ENCODE measurements around the gene DIP2B. TPM values are rescaled to one million over a fixed set of nuclear protein-coding genes. Genes with fewer than 3 reads are reported as not detected.

DIP2B gene
- polyA plus RNA-seq, 3 donors, result 3.5 to 12.3 (median 6.5) TPM

DNA sequence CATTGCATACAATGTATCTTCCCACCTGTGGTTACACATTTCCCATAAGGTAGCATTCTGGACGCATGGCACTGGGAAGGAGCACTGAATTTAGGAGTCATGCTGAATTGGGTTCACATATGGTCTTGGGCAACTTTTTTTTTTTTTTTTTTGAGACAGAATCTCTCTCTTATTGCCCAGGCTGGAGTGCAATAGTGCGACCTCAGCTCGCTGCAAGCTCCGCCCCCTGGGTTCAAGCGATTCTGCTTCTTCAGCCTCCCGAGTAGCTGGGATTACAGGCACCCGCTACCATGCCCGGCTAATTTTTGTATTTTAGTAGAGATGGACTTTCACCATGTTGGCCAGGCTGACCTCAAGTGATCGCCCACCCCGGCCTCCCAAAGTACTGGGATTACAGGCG is 13.3 kb downstream of the DIP2B start:
- Mint-ChIP-seq H3K27ac (no peak overlapping the region), H3K9me3 (peaks cover 0 to 2% (median 0%) of the 10 kb centered on the region in 7 donors), H3K4me1 (peaks cover 63% of the 10 kb centered on the region), H3K36me3 (peaks cover 5 to 8% of the 10 kb centered on the region in 2 donors), H3K27me3 (ENCODE audit: low read depth in 3 of 3) (no peaks in the 10 kb centered on the region), H3K4me3 (peak overlapping the region in 1 of 2 donors; percentile 31)
- DNase-seq, result no peak
- Histone ChIP-seq H3K79me2 (ENCODE audit: insufficient read depth, low read length) (peaks cover 84% of the 10 kb centered on the region), H2AFZ (ENCODE audit: insufficient read depth, low read depth, low read length, poor library complexity, severe bottlenecking) (no peak overlapping the region), H3K9me3 (replicated peaks in 1 of 2; ENCODE audit: control insufficient read depth in 1 of 2, insufficient read depth in 1 of 2, low read length in 2 of 2) (no peaks in the 10 kb centered on the region), H3K27ac (ENCODE audit: low read depth in 1 of 2, low read length in 2 of 2) (peak overlapping the region; percentile 67 to 90), H3K4me3 (replicated peaks in 1 of 3; ENCODE audit: low read depth in 2 of 3, low read length in 3 of 3) (peak overlapping the region in 1 of 3 experiments; percentile 60), H3K36me3 (replicated peaks in 1 of 2; ENCODE audit: control insufficient read depth in 1 of 2, insufficient read depth in 2 of 2, low read length in 2 of 2) (peaks cover 0 to 5% of the 10 kb centered on the region in 2 donors), H3K4me1 (ENCODE audit: control insufficient read depth in 1 of 2, insufficient read depth in 2 of 2, low read length in 2 of 2) (peaks cover 82 to 85% of the 10 kb centered on the region in 2 donors), H3K27me3 (ENCODE audit: control insufficient read depth in 2 of 2, insufficient read depth in 2 of 2, low read length in 2 of 2) (no peaks in the 10 kb centered on the region), H4K20me1 (ENCODE audit: insufficient read depth, low read length) (peaks cover 36% of the 10 kb centered on the region), H3K9ac (ENCODE audit: insufficient read depth, low read length, poor library complexity, severe bottlenecking) (no peak overlapping the region), H3K4me2 (replicated peaks; ENCODE audit: extremely low read depth, low read length, poor library complexity, severe bottlenecking) (peak overlapping the region; percentile 58)
- TF ChIP-seq, protein P1, sequence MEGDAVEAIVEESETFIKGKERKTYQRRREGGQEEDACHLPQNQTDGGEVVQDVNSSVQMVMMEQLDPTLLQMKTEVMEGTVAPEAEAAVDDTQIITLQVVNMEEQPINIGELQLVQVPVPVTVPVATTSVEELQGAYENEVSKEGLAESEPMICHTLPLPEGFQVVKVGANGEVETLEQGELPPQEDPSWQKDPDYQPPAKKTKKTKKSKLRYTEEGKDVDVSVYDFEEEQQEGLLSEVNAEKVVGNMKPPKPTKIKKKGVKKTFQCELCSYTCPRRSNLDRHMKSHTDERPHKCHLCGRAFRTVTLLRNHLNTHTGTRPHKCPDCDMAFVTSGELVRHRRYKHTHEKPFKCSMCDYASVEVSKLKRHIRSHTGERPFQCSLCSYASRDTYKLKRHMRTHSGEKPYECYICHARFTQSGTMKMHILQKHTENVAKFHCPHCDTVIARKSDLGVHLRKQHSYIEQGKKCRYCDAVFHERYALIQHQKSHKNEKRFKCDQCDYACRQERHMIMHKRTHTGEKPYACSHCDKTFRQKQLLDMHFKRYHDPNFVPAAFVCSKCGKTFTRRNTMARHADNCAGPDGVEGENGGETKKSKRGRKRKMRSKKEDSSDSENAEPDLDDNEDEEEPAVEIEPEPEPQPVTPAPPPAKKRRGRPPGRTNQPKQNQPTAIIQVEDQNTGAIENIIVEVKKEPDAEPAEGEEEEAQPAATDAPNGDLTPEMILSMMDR (IDR thresholded peaks at IDR 0.05), result no peak
- intact Hi-C loops (cut with micrococcal nuclease), result no loop called here
- WGBS (ENCODE audit: insufficient coverage), result no CpG with 5 or more reads among the region's 11 CpGs

DNA sequence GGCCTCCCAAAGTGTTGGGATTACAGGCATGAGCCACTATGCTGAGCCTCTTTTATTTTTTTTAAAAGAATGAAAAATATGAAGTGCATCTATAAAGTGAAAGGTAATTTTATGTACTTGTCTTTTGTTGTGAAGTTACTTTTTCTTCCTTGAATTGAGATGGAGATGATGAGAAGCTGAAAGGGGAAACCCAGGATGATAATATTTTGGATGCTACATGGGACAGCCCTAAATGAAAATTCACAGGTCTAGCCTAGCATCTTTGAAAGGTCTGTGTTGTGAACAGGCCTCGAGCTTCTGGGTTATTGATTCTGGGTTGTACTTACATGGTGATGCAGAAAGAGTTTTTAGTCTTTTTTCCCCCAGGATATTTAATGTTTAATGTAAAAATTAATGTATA is 14.6 kb downstream of the DIP2B start:
- Histone ChIP-seq H3K27me3 (ENCODE audit: control insufficient read depth in 2 of 2, insufficient read depth in 2 of 2, low read length in 2 of 2) (no peaks in the 10 kb centered on the region), H3K36me3 (replicated peaks in 1 of 2; ENCODE audit: control insufficient read depth in 1 of 2, insufficient read depth in 2 of 2, low read length in 2 of 2) (peaks cover 0 to 5% of the 10 kb centered on the region in 2 donors), H3K4me2 (replicated peaks; ENCODE audit: extremely low read depth, low read length, poor library complexity, severe bottlenecking) (no peak overlapping the region), H3K9ac (ENCODE audit: insufficient read depth, low read length, poor library complexity, severe bottlenecking) (no peak overlapping the region), H3K9me3 (replicated peaks in 1 of 2; ENCODE audit: control insufficient read depth in 1 of 2, insufficient read depth in 1 of 2, low read length in 2 of 2) (no peaks in the 10 kb centered on the region), H4K20me1 (ENCODE audit: insufficient read depth, low read length) (peaks cover 35% of the 10 kb centered on the region), H3K27ac (ENCODE audit: low read depth in 1 of 2, low read length in 2 of 2) (peak overlapping the region in 1 of 2 donors; percentile 81), H3K79me2 (ENCODE audit: insufficient read depth, low read length) (peaks cover 84% of the 10 kb centered on the region), H2AFZ (ENCODE audit: insufficient read depth, low read depth, low read length, poor library complexity, severe bottlenecking) (no peak overlapping the region), H3K4me3 (replicated peaks in 1 of 3; ENCODE audit: low read depth in 2 of 3, low read length in 3 of 3) (peak overlapping the region in 1 of 3 experiments; percentile 66), H3K4me1 (ENCODE audit: control insufficient read depth in 1 of 2, insufficient read depth in 2 of 2, low read length in 2 of 2) (peaks cover 75 to 77% of the 10 kb centered on the region in 2 donors)
- TF ChIP-seq, protein P1 (IDR thresholded peaks at IDR 0.05), result no peak
- peak overlapping the region in 5 of 7 donors; percentile 89 to 96 (median 93) for H3K27ac Mint-ChIP-seq
- no CpG with 5 or more reads among the region's 1 CpG for WGBS (ENCODE audit: insufficient coverage)
- intact Hi-C loops (cut with micrococcal nuclease), result no loop called here
- no peak overlapping the region for H3K4me3 Mint-ChIP-seq
- H3K4me1 Mint-ChIP-seq, result peaks cover 56% of the 10 kb centered on the region
- H3K36me3 Mint-ChIP-seq, result peaks cover 8 to 12% of the 10 kb centered on the region in 2 donors
- no peaks in the 10 kb centered on the region for H3K9me3 Mint-ChIP-seq
- DNase-seq, result no peak
- no peaks in the 10 kb centered on the region for H3K27me3 Mint-ChIP-seq (ENCODE audit: low read depth in 3 of 3)

All from CD14-positive monocyte (primary cell).